ENCODE results near the gene PARD6G.
A peak's percentile ranks its signal among the peaks of the same experiment; 100 is the strongest.

PARD6G gene

DNA sequence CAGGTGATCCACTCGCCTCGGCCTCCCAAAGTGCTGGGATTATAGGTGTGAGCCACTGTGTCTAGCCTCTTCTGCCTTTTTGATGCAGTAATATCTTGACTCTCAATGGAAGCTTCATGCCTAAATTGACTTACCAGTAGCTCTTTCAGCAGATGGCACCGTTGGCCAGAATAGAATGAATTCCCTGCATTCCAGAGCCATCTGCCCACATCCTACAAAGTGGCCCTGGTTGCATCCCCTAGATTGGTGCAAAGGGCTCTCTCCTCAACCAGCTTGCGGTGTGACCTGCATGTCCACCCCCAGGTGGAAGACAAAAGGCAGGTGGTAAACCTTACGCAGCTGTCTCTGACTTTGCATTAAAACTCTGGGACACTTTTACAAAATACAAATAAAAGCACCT is 4.4 kb upstream of the PARD6G start:
- no peak overlapping the region for H3K4me3 ChIP-seq (ENCODE audit: extremely low read depth, insufficient read depth, low read length, poor library complexity, severe bottlenecking)
- H3K27ac ChIP-seq (ENCODE audit: low read depth, low read length, severe bottlenecking) = no peak overlapping the region
- H3K9me3 ChIP-seq (ENCODE audit: control insufficient read depth, low read length) = peaks cover 12% of the 10 kb centered on the region
- H3K4me1 ChIP-seq (ENCODE audit: control insufficient read depth, insufficient read depth, low read length, poor library complexity, severe bottlenecking) = peaks cover 9% of the 10 kb centered on the region
- WGBS, 2 experiments (ENCODE audit: insufficient coverage in 2 of 2) = 76 to 81% methylated on average over 4 to 5 of the region's 5 CpGs
- no peaks in the 10 kb centered on the region for H3K36me3 ChIP-seq (ENCODE audit: control insufficient read depth, insufficient read depth, low read length)

GRCh38 chr18:80250740-80251364 is 3.5 kb upstream of the PARD6G start:
- H3K4me3 ChIP-seq (ENCODE audit: extremely low read depth, insufficient read depth, low read length, poor library complexity, severe bottlenecking) = no peak overlapping the region
- H3K4me1 ChIP-seq (ENCODE audit: control insufficient read depth, insufficient read depth, low read length, poor library complexity, severe bottlenecking) = peaks cover 9% of the 10 kb centered on the region
- 70 to 77% methylated on average over 3 to 4 of the region's 6 CpGs for WGBS, 2 experiments (ENCODE audit: insufficient coverage in 2 of 2)
- no peaks in the 10 kb centered on the region for H3K36me3 ChIP-seq (ENCODE audit: control insufficient read depth, insufficient read depth, low read length)
- H3K9me3 ChIP-seq (ENCODE audit: control insufficient read depth, low read length) = peaks cover 12% of the 10 kb centered on the region
- no peak overlapping the region for H3K27ac ChIP-seq (ENCODE audit: low read depth, low read length, severe bottlenecking)

- Histone ChIP-seq H3K36me3 (ENCODE audit: control insufficient read depth, insufficient read depth, low read length) (no peaks in the 10 kb centered on the region), H3K27ac (ENCODE audit: low read depth, low read length, severe bottlenecking) (no peak overlapping the region), H3K4me1 (ENCODE audit: control insufficient read depth, insufficient read depth, low read length, poor library complexity, severe bottlenecking) (peaks cover 9% of the 10 kb centered on the region), H3K9me3 (ENCODE audit: control insufficient read depth, low read length) (peaks cover 4% of the 10 kb centered on the region), H3K4me3 (ENCODE audit: extremely low read depth, insufficient read depth, low read length, poor library complexity, severe bottlenecking) (no peak overlapping the region)
- 92 to 96% methylated on average over 7 of the region's 7 CpGs for WGBS, 2 experiments (ENCODE audit: insufficient coverage in 2 of 2)
Measured at GRCh38 chr18:80249217-80250093, 2.1 kb upstream of the PARD6G start.

DNA sequence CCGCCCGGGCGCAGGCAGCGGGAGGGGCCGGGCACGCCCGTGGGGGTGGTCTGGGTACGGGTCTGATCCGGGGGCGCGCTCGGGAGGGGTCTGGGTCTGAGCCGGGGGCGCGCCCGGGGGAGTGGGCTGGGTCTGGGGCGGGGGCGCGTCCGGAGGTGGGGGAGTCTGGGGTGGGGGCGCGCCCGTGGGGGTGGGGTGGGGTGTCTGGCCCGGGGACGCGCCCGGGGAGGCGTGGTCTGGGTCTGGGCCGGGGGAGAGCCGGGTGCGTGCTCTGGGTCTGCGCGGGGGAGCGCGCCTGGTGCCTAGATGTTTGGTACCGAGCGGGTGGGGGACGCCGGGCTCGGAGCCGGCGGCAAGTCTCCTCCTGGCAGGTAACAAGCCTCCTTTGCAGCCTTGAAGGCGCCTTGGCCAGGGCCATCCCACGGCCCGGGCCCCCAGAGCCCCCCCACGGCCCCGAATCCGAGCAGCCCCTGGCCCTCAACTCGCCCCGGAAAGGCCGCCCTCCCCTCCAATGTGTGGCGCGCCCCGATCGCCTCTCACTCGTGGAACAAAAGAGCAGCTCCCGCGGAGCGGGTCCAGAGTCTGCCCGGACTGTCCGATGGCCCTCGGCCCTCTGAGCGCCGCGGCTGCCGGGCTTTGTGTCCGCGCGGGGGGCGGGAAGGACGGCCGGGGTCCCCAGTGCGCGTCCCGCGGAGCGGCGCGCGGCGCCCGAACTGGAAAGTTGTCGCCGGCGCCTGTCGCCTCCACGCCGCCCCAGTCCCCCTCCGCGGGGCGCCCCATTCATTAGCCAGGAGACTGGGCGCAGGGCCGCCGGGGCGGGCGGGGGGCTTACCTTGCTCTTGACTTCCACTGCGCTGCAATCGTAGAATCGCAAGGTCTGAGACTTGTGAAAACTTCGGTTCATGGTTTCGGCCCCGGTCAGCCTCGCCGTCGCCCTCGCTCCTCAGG is 595 bp downstream of the PARD6G start:
- Histone ChIP-seq H3K36me3 (ENCODE audit: control insufficient read depth, insufficient read depth, low read length) (no peaks in the 10 kb centered on the region), H3K4me3 (ENCODE audit: extremely low read depth, insufficient read depth, low read length, poor library complexity, severe bottlenecking) (peak overlapping the region; percentile 85), H3K4me1 (ENCODE audit: control insufficient read depth, insufficient read depth, low read length, poor library complexity, severe bottlenecking) (no peaks in the 10 kb centered on the region), H3K9me3 (ENCODE audit: control insufficient read depth, low read length) (no peaks in the 10 kb centered on the region), H3K27ac (ENCODE audit: low read depth, low read length, severe bottlenecking) (no peak overlapping the region)
- WGBS, 2 experiments (ENCODE audit: insufficient coverage in 2 of 2) = 1% methylated on average over 67 to 79 of the region's 106 CpGs

DNA sequence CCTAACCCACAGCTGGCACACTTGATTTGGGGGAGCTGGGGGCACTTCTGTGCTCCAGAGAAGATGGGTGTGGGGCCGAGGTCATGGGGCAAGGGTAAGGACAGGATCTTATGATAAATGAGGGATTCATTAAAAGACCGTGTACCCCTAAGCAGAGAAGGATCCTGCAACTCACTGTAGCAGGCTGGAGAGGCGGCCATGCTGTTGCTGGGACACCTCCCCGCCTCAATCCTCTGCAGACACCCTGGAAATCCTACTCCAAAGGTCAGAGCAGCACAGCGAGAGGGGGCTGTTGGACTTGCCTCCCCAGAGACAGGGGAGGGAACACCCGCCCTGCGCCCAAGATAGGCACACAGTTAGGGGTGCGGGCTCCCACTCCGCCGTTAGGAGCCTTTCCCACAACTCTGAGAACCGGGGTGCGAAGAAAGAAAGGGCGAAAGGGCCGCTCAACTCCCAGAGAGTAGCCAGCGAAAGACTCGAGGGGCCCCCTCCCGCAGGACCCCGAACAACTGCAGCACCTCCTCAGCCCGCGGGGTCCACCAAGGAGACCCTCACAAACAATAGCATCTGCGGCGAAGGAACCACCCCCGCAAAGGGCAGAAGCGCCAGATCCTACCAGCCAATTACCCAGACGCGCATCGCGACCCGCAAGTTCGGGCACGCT is 1.4 kb downstream of the PARD6G start:
- Histone ChIP-seq H3K9me3 (ENCODE audit: control insufficient read depth, low read length) (no peaks in the 10 kb centered on the region), H3K36me3 (ENCODE audit: control insufficient read depth, insufficient read depth, low read length) (no peaks in the 10 kb centered on the region), H3K4me3 (ENCODE audit: extremely low read depth, insufficient read depth, low read length, poor library complexity, severe bottlenecking) (peak overlapping the region; percentile 85), H3K4me1 (ENCODE audit: control insufficient read depth, insufficient read depth, low read length, poor library complexity, severe bottlenecking) (no peaks in the 10 kb centered on the region), H3K27ac (ENCODE audit: low read depth, low read length, severe bottlenecking) (no peak overlapping the region)
- 36 to 40% methylated on average over 30 to 31 of the region's 31 CpGs for WGBS, 2 experiments (ENCODE audit: insufficient coverage in 2 of 2)

DNA sequence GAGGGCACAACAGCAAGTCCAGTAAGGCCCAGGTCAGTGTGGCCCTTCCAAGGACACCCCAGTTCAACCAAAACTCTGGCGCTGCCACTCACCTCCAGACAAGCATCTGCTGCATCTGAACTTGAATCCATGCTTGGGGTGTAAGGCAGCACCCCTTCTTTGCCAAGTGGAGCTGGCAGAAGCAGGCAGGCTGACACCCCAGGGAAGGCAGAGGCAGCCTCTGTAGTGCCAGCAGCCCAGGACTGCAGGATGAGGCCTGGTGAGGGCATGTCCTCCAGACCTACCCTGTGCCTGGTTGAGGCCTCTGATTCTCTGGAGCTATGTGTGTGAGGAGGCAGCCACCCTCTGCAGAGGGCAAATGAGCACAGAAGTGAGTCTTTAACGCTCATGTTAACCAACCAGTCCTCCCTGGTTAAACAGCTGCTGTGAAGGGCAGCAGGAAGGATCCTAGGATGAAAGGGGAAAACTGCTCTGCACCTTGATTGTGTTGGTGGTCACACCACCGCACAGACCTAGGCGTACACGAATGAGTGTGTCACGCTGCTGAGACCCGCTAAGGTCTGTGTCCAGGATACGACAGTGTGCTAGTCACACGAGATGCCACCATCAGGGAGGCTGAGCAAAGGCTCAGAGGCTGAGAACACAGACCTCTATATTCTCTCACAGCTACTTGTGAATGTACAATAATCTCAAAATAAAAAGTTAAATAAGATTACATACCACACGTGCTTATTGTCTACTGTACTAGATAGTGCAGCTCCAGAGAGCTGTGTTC is 2.2 kb downstream of the PARD6G start:
- no peaks in the 10 kb centered on the region for H3K4me1 ChIP-seq (ENCODE audit: control insufficient read depth, insufficient read depth, low read length, poor library complexity, severe bottlenecking)
- 93 to 96% methylated on average over 9 of the region's 10 CpGs for WGBS, 2 experiments (ENCODE audit: insufficient coverage in 2 of 2)
- no peaks in the 10 kb centered on the region for H3K9me3 ChIP-seq (ENCODE audit: control insufficient read depth, low read length)
- peak overlapping the region; percentile 16 for H3K27ac ChIP-seq (ENCODE audit: low read depth, low read length, severe bottlenecking)
- H3K36me3 ChIP-seq (ENCODE audit: control insufficient read depth, insufficient read depth, low read length) = peaks cover 3% of the 10 kb centered on the region
- peak overlapping the region; percentile 85 for H3K4me3 ChIP-seq (ENCODE audit: extremely low read depth, insufficient read depth, low read length, poor library complexity, severe bottlenecking)

DNA sequence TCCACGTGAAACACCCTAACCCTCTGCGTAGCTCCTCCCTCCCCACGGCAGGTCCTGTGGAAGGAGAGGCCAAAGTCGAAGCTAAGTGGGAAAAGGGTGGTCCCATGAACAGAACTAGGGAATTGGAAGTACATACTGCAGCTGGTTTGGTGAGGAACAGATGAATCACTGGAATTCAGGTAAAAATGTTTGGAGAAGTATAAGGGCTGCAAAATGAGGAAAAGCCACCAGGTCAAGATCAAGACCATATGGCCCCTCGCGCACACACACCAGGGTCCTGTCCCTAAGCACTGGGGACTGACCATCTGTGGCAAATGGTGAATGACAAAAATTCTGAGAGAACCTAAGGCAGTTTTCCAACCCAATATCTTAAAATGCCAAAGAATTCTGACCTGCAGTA is 3.1 kb downstream of the PARD6G start:
- Histone ChIP-seq H3K36me3 (ENCODE audit: control insufficient read depth, insufficient read depth, low read length) (peaks cover 3% of the 10 kb centered on the region), H3K27ac (ENCODE audit: low read depth, low read length, severe bottlenecking) (no peak overlapping the region)
- 100% methylated on average over 2 to 3 of the region's 6 CpGs for WGBS, 2 experiments (ENCODE audit: insufficient coverage in 2 of 2)

DNA sequence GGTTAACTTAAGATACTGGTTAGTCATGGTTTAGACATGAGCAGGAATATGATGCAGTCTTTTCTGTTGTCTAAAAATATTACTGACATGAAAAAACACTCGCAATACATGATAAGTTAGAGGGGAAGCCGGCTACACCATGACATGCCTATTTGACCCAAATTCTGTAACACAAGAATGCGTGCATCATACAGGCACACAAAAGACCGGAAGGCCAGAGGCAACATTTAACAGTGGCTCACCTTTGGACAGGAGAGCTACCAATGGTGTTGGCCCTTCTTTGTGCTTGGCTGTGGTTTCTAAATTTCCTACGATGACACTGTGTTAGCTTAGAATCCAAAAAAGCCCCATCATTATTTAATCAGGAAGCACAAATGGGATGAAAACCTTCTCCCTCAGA is 4.1 kb downstream of the PARD6G start:
- Histone ChIP-seq H3K9me3 (ENCODE audit: control insufficient read depth, low read length) (no peaks in the 10 kb centered on the region), H3K4me1 (ENCODE audit: control insufficient read depth, insufficient read depth, low read length, poor library complexity, severe bottlenecking) (no peaks in the 10 kb centered on the region), H3K4me3 (ENCODE audit: extremely low read depth, insufficient read depth, low read length, poor library complexity, severe bottlenecking) (no peak overlapping the region), H3K27ac (ENCODE audit: low read depth, low read length, severe bottlenecking) (no peak overlapping the region), H3K36me3 (ENCODE audit: control insufficient read depth, insufficient read depth, low read length) (peaks cover 3% of the 10 kb centered on the region)
- 92 to 93% methylated on average over 3 to 4 of the region's 5 CpGs for WGBS, 2 experiments (ENCODE audit: insufficient coverage in 2 of 2)

More for the DNA sequence above, 3.1 kb downstream of the PARD6G start:
- H3K4me1 ChIP-seq (ENCODE audit: control insufficient read depth, insufficient read depth, low read length, poor library complexity, severe bottlenecking) = no peaks in the 10 kb centered on the region
- no peaks in the 10 kb centered on the region for H3K9me3 ChIP-seq (ENCODE audit: control insufficient read depth, low read length)
- H3K4me3 ChIP-seq (ENCODE audit: extremely low read depth, insufficient read depth, low read length, poor library complexity, severe bottlenecking) = no peak overlapping the region

- Histone ChIP-seq H3K27ac (ENCODE audit: low read depth, low read length, severe bottlenecking) (no peak overlapping the region), H3K4me1 (ENCODE audit: control insufficient read depth, insufficient read depth, low read length, poor library complexity, severe bottlenecking) (no peaks in the 10 kb centered on the region), H3K36me3 (ENCODE audit: control insufficient read depth, insufficient read depth, low read length) (peaks cover 3% of the 10 kb centered on the region), H3K9me3 (ENCODE audit: control insufficient read depth, low read length) (no peaks in the 10 kb centered on the region), H3K4me3 (ENCODE audit: extremely low read depth, insufficient read depth, low read length, poor library complexity, severe bottlenecking) (no peak overlapping the region)
- 90 to 98% methylated on average over 7 of the region's 7 CpGs for WGBS, 2 experiments (ENCODE audit: insufficient coverage in 2 of 2)
Measured at GRCh38 chr18:80241919-80242777, 5.2 kb downstream of the PARD6G start.
